ENCODE measurements around the gene ROBO4. TPM values are rescaled to one million over a fixed set of nuclear protein-coding genes. Genes with fewer than 3 reads are reported as not detected.

Gene ROBO4
- total and polyA plus RNA-seq, 2 donors (not counting 1 experiment from before 2014, with no cell fraction given), result not detected

- ChIA-PET POLR2A (no interaction called here), CTCF (interaction anchor here (1.8 kb wide), 1 partner anchor 13 kb away, joined by 5 read pairs; no protein-coding TSS in a partner anchor)
- peaks cover 19 to 22% of the 10 kb centered on the region in 2 donors for H3K4me1 ChIP-seq (ENCODE audit: control insufficient read depth in 2 of 2, insufficient read depth in 2 of 2, low read length in 2 of 2)
- H3K79me2 ChIP-seq (ENCODE audit: control insufficient read depth, insufficient read depth, low read length), result no peaks in the 10 kb centered on the region
- no peak overlapping the region for H3K9ac ChIP-seq (ENCODE audit: low read length)
- H4K20me1 ChIP-seq (ENCODE audit: control insufficient read depth, insufficient read depth, low read length, poor library complexity, severe bottlenecking), result no peaks in the 10 kb centered on the region
- intact Hi-C loops (cut with micrococcal nuclease), result loop anchor here (5.0 kb wide), 2 partner anchors 42 to 73 kb away; partner anchors contain the start of gene CCDC15
- Mint-ChIP-seq H3K27me3 (peaks cover 52% of the 10 kb centered on the region), H3K27ac (no peak overlapping the region), H3K9me3 (ENCODE audit: insufficient read depth) (no peaks in the 10 kb centered on the region), H3K4me3 (no peak overlapping the region), H3K4me1 (peaks cover 24% of the 10 kb centered on the region)
- H3K4me2 ChIP-seq (replicated peaks; ENCODE audit: low read depth, low read length, poor library complexity, severe bottlenecking), result no peak overlapping the region
- ATAC-seq (ENCODE audit: low read depth) (no peak), DNase-seq (no peak)
- H3K36me3 ChIP-seq (replicated peaks in 1 of 2; ENCODE audit: control extremely low read depth in 1 of 2, control insufficient read depth in 1 of 2, extremely low read depth in 1 of 2, insufficient read depth in 2 of 2, low read length in 1 of 2), result no peaks in the 10 kb centered on the region
- TF ChIP-seq CTCF (IDR thresholded peaks at IDR 0.05) (no peak), EZH2 (IDR thresholded peaks at IDR 0.05; ENCODE audit: borderline replicate concordance, insufficient read depth, low read depth, low read length, poor library complexity, severe bottlenecking) (no peak)
- peaks cover 0 to 46% (median 15%) of the 10 kb centered on the region in 4 experiments for H3K27me3 ChIP-seq (replicated peaks in 1 of 4; ENCODE audit: control extremely low read depth in 1 of 4, control insufficient read depth in 3 of 4, insufficient read depth in 4 of 4, low read length in 3 of 4)
- no peak overlapping the region for H2AFZ ChIP-seq (ENCODE audit: insufficient read depth, low read depth, low read length, poor library complexity, severe bottlenecking)
- H3K4me3 ChIP-seq (ENCODE audit: control extremely low read depth in 1 of 5, extremely low read depth in 1 of 5, insufficient read depth in 1 of 5, low read depth in 2 of 5, low read length in 4 of 5), result no peak overlapping the region
- peaks cover 0 to 22% (median 0%) of the 10 kb centered on the region in 3 donors for H3K9me3 ChIP-seq (ENCODE audit: control extremely low read depth in 1 of 3, control insufficient read depth in 2 of 3, insufficient read depth in 1 of 3, low read length in 2 of 3)
- WGBS (ENCODE audit: insufficient coverage), result 75% methylated on average over 13 of the region's 16 CpGs
- no peak overlapping the region for H3K27ac ChIP-seq (ENCODE audit: low read length in 2 of 2)
Observed at GRCh38 chr11:124879493-124880289, 18.0 kb downstream of the ROBO4 start.
